Trophoblast cell (in vitro differentiated cells and primary cell): Measurements from ENCODE around the gene THSD4.

Experiments used
- DNase-seq, 2 donors: peaks; one replicate each; pipeline ENCODE4 v3.0.0-alpha.2; 2016
- H2AFZ ChIP-seq: 2 replicates; pipeline ENCODE4 v1.6.1; 2013; ENCODE audit warnings: low read length, moderate library complexity, mild to moderate bottlenecking; ENCODE audit not compliant: insufficient read depth, poor library complexity
- H2AK5ac ChIP-seq: 2 replicates; pipeline ENCODE4 v1.6.1; 2013; ENCODE audit warnings: mild to moderate bottlenecking, low read length
- H2BK120ac ChIP-seq: 2 replicates; pipeline ENCODE4 v1.6.1; 2013; ENCODE audit warnings: low read length, mild to moderate bottlenecking, moderate library complexity; ENCODE audit not compliant: insufficient read depth, poor library complexity
- H2BK12ac ChIP-seq: 2 replicates; pipeline ENCODE4 v1.6.1; 2013; ENCODE audit warnings: mild to moderate bottlenecking, low read length, moderate library complexity
- H2BK5ac ChIP-seq: 2 replicates; pipeline ENCODE4 v1.6.1; 2013; ENCODE audit warnings: low read length, low read depth, moderate library complexity, mild to moderate bottlenecking; ENCODE audit not compliant: poor library complexity
- H3K14ac ChIP-seq: 2 replicates; pipeline ENCODE4 v1.6.1; 2013; ENCODE audit warnings: mild to moderate bottlenecking, low read length
- H3K18ac ChIP-seq: 2 replicates; pipeline ENCODE4 v1.6.1; 2013; ENCODE audit warnings: mild to moderate bottlenecking, low read length
- H3K23ac ChIP-seq: 2 replicates; pipeline ENCODE4 v1.6.1; 2013; ENCODE audit warnings: low read length
- H3K27ac ChIP-seq: 2 replicates; pipeline ENCODE4 v1.5.1; 2013; ENCODE audit warnings: low read depth, mild to moderate bottlenecking, inconsistent platforms, low read length, moderate library complexity
- H3K27me3 ChIP-seq: 2 replicates; pipeline ENCODE4 v1.6.1; 2013; ENCODE audit warnings: inconsistent platforms, mild to moderate bottlenecking, low read length, moderate library complexity; ENCODE audit not compliant: insufficient read depth
- H3K36me3 ChIP-seq, 2 experiments: 1 replicate in 1 of 2; 2 replicates in 1 of 2; pipeline ENCODE4 v1.6.1; 2013; ENCODE audit warnings: low read length in 2 of 2, mild to moderate bottlenecking in 2 of 2, moderate library complexity in 1 of 2; ENCODE audit not compliant: insufficient read depth in 2 of 2, control insufficient read depth in 1 of 2
- H3K4ac ChIP-seq: 2 replicates; pipeline ENCODE4 v1.6.1; 2013; ENCODE audit warnings: low read depth, mild to moderate bottlenecking, low read length, moderate library complexity
- H3K4me1 ChIP-seq, 2 experiments: 1 replicate in 1 of 2; 2 replicates in 1 of 2; pipeline ENCODE4 v1.6.1; 2013; ENCODE audit warnings: low read length in 2 of 2, mild to moderate bottlenecking in 2 of 2, moderate library complexity in 1 of 2; ENCODE audit not compliant: insufficient read depth in 2 of 2, control insufficient read depth in 1 of 2
- H3K4me2 ChIP-seq: 2 replicates; pipeline ENCODE4 v1.6.1; 2013; ENCODE audit warnings: inconsistent platforms, mild to moderate bottlenecking, low read length, moderate library complexity
- H3K4me3 ChIP-seq: 2 replicates; pipeline ENCODE4 v1.5.1; 2013; ENCODE audit warnings: mild to moderate bottlenecking, low read depth, low read length, inconsistent platforms
- H3K79me1 ChIP-seq: one replicate; pipeline ENCODE4 v1.6.1; 2013; ENCODE audit warnings: low read length
- H3K79me2 ChIP-seq: 2 replicates; pipeline ENCODE4 v1.6.1; 2013; ENCODE audit warnings: low read length, mild to moderate bottlenecking; ENCODE audit not compliant: control insufficient read depth, insufficient read depth, poor library complexity
- H3K9ac ChIP-seq: 2 replicates; pipeline ENCODE4 v1.6.1; 2013; ENCODE audit warnings: mild to moderate bottlenecking, low read length
- H3K9me3 ChIP-seq: 2 replicates; pipeline ENCODE4 v1.6.1; 2013; ENCODE audit warnings: low read depth, mild to moderate bottlenecking, control low read depth, inconsistent platforms, low read length; ENCODE audit not compliant: insufficient read depth
- H4K12ac ChIP-seq: 2 replicates; pipeline ENCODE4 v1.6.1; 2013; ENCODE audit warnings: low read depth, mild to moderate bottlenecking, low read length, moderate library complexity
- H4K8ac ChIP-seq: 2 replicates; pipeline ENCODE4 v1.6.1; 2013; ENCODE audit warnings: low read depth, mild to moderate bottlenecking, low read length, moderate library complexity
- H4K91ac ChIP-seq: one replicate; pipeline ENCODE4 v1.6.1; 2013; ENCODE audit warnings: low read depth, mild to moderate bottlenecking, low read length, moderate library complexity
- WGBS: extraction: QIAGEN DNeasy Blood & Tissue Kit; methylation state at CpG from one replicate; pipeline ENCODE4 v1.1.7; 2013; ENCODE audit warnings: missing lambda C conversion rate; ENCODE audit not compliant: insufficient read length, insufficient coverage; ENCODE audit errors: extremely low coverage; 5-methylcytosine and 5-hydroxymethylcytosine counted together

Gene THSD4

DNA sequence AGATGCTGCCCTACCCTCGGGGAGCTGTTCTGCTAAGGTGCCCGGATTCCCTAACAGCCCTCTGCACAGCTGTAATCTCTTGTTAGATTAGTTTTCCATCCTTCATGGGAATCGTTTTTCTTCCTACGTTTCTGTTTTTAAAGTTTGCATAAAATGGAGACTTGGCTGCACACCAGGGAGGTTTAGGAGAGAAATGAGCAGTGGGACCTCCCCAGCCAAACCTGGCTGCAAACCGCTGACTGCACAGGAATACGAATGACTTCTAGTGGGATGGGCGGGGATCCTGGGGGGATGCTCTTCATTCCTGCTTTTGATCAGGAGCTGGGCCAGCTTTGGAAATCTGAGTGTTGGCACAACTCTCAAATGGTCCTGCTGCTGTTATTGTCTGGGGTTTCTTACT lies 77.5 kb downstream of the THSD4 start:
- no peaks in the 10 kb centered on the region for H3K9me3 ChIP-seq
- H3K4me1 ChIP-seq: no peaks in the 10 kb centered on the region
- H3K14ac ChIP-seq: no peak overlapping the region
- DNase-seq: no peak
- H3K18ac ChIP-seq: no peak overlapping the region
- no peaks in the 10 kb centered on the region for H3K36me3 ChIP-seq
- no peak overlapping the region for H2BK12ac ChIP-seq
- H3K4me2 ChIP-seq: no peak overlapping the region
- H3K27ac ChIP-seq: no peak overlapping the region
- no peak overlapping the region for H4K12ac ChIP-seq
- no CpG with 5 or more reads among the region's 7 CpGs for WGBS
- H2AFZ ChIP-seq: no peak overlapping the region
- no peak overlapping the region for H3K23ac ChIP-seq
- H4K91ac ChIP-seq: no peak overlapping the region
- no peak overlapping the region for H2AK5ac ChIP-seq
- no peak overlapping the region for H3K4ac ChIP-seq
- no peaks in the 10 kb centered on the region for H3K79me1 ChIP-seq
- H4K8ac ChIP-seq: no peak overlapping the region
- no peak overlapping the region for H2BK120ac ChIP-seq
- no peak overlapping the region for H3K4me3 ChIP-seq
- H3K79me2 ChIP-seq: no peaks in the 10 kb centered on the region
- H3K9ac ChIP-seq: no peak overlapping the region
- H2BK5ac ChIP-seq: no peak overlapping the region
- H3K27me3 ChIP-seq: no peaks in the 10 kb centered on the region

DNA sequence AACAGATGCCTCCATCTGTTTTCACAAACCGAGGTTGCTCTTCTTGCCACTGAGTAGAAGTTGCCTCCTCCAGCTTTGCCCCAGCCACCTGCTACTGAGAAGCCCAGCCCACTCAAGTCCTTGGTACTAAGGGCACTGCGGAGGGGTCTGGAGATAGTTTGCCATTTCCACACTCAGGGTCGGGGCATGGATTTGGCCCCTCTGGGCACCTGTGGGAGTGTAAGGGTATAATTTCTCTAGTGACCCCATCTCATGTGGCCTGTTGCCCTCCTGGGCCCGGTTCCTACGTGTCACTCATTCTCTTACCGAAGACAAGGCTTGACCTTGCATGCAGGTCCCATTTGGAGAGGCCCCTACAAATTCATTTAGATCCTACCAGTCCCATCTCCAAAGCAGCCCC lies 79.0 kb downstream of the THSD4 start:
- H2AFZ ChIP-seq: no peak overlapping the region
- no peak overlapping the region for H2BK12ac ChIP-seq
- no peak overlapping the region for H3K4me2 ChIP-seq
- WGBS: no CpG with 5 or more reads among the region's 6 CpGs
- H4K91ac ChIP-seq: no peak overlapping the region
- H3K9me3 ChIP-seq: peaks cover under 1% of the 10 kb centered on the region
- H3K36me3 ChIP-seq: no peaks in the 10 kb centered on the region
- no peak overlapping the region for H2BK5ac ChIP-seq
- no peaks in the 10 kb centered on the region for H3K79me2 ChIP-seq
- no peak overlapping the region for H3K14ac ChIP-seq
- H3K4me1 ChIP-seq: no peaks in the 10 kb centered on the region
- no peak overlapping the region for H3K23ac ChIP-seq
- H2AK5ac ChIP-seq: no peak overlapping the region
- no peaks in the 10 kb centered on the region for H3K79me1 ChIP-seq
- H3K4me3 ChIP-seq: no peak overlapping the region
- no peak for DNase-seq
- H3K18ac ChIP-seq: no peak overlapping the region
- H3K4ac ChIP-seq: no peak overlapping the region
- H4K8ac ChIP-seq: no peak overlapping the region
- no peak overlapping the region for H3K27ac ChIP-seq
- H3K27me3 ChIP-seq: no peaks in the 10 kb centered on the region
- H2BK120ac ChIP-seq: no peak overlapping the region
- no peak overlapping the region for H4K12ac ChIP-seq
- no peak overlapping the region for H3K9ac ChIP-seq

DNA sequence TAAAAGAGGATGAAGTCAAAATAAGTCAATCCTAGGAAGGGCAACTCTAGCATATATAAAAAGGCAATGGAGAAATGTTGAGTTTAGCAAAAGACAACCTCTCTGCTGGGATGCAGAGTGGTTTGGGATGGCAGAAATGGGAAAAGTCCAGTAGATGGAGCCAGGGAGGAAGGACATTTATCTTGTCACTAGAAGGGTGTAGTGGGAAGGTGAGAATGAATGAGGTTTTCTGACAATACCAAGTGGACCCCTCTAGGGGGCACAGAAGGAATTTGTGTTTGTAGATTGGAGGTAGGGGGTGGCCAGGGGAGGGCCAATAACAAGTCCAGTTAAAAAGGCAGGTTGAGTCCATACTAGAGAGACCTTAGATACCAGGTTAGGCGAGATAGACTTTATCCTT lies 80.0 kb downstream of the THSD4 start:
- peak in 1 of 2 donors; percentile 21 for DNase-seq
- H2BK5ac ChIP-seq: no peak overlapping the region
- WGBS: no CpG with 5 or more reads among the region's 1 CpG

DNA sequence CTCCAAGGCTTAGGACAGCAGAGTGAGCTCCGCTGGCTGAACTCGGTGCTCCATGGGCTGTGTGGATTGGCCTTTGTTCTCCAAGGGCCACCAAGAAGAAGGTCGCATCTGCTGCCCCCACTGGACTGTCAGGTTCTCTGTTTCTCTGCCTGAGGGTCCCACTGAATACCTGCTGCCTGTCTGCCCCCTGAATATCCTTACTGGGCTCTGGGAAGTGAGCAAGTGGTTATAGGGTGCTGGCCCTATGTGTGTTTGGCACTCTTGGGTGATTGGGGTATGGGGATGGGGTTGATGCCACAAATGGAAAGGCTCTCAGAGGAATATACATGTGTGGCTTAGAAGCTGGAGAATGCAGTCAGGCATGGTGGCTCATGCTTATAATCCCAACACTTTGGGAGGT lies 82.3 kb downstream of the THSD4 start:
- DNase-seq: no peak
- no peak overlapping the region for H3K9ac ChIP-seq
- H3K14ac ChIP-seq: no peak overlapping the region
- H3K79me2 ChIP-seq: no peaks in the 10 kb centered on the region
- no peaks in the 10 kb centered on the region for H3K36me3 ChIP-seq
- H4K91ac ChIP-seq: no peak overlapping the region
- no CpG with 5 or more reads among the region's 3 CpGs for WGBS
- H2AK5ac ChIP-seq: no peak overlapping the region
- no peak overlapping the region for H2BK120ac ChIP-seq
- no peak overlapping the region for H2AFZ ChIP-seq
- H3K18ac ChIP-seq: no peak overlapping the region
- H4K12ac ChIP-seq: no peak overlapping the region
- no peak overlapping the region for H2BK12ac ChIP-seq
- H3K4ac ChIP-seq: no peak overlapping the region
- H3K79me1 ChIP-seq: no peaks in the 10 kb centered on the region
- no peak overlapping the region for H4K8ac ChIP-seq
- H3K4me2 ChIP-seq: no peak overlapping the region
- H3K27ac ChIP-seq: no peak overlapping the region
- H3K27me3 ChIP-seq: no peaks in the 10 kb centered on the region
- no peak overlapping the region for H3K4me3 ChIP-seq
- H3K23ac ChIP-seq: no peak overlapping the region
- H3K9me3 ChIP-seq: peaks cover 5% of the 10 kb centered on the region
- no peak overlapping the region for H2BK5ac ChIP-seq
- H3K4me1 ChIP-seq: no peaks in the 10 kb centered on the region

More for the DNA sequence above, 80.0 kb downstream of the THSD4 start:
- Histone ChIP-seq H3K4me3 (no peak overlapping the region), H2AFZ (no peak overlapping the region), H4K12ac (no peak overlapping the region), H3K9me3 (peaks cover 5% of the 10 kb centered on the region), H3K4me2 (no peak overlapping the region), H3K14ac (no peak overlapping the region), H4K8ac (no peak overlapping the region), H3K23ac (no peak overlapping the region), H3K36me3 (no peaks in the 10 kb centered on the region), H2BK12ac (no peak overlapping the region), H3K4me1 (no peaks in the 10 kb centered on the region), H3K9ac (no peak overlapping the region), H3K18ac (no peak overlapping the region), H3K27ac (no peak overlapping the region), H3K4ac (no peak overlapping the region), H2AK5ac (no peak overlapping the region), H2BK120ac (no peak overlapping the region), H3K27me3 (no peaks in the 10 kb centered on the region), H3K79me2 (no peaks in the 10 kb centered on the region), H4K91ac (no peak overlapping the region), H3K79me1 (no peaks in the 10 kb centered on the region)
